Panc1 (cell line): ENCODE results near the gene AUH.

Experiments used
- CTCF ChIP-seq: fragments of 450-650 bp; IDR thresholded peaks from 2 replicates; pipeline ENCODE4 v1.5.1; 2017; ENCODE audit warnings: mild to moderate bottlenecking
- POLR2AphosphoS5 ChIP-seq: IDR thresholded peaks from 2 replicates; pipeline ENCODE4 v1.6.1; 2012; ENCODE audit warnings: mild to moderate bottlenecking, low read depth, low read length, moderate library complexity
- REST ChIP-seq, 2 experiments: IDR thresholded peaks; 2 replicates each; pipeline ENCODE4 v1.6.1; 2011 to 2012; ENCODE audit warnings: low read depth in 2 of 2, control low read depth in 1 of 2, low read length in 1 of 2, mild to moderate bottlenecking in 1 of 2, moderate library complexity in 1 of 2; ENCODE audit not compliant: insufficient read depth in 1 of 2
- SIN3A ChIP-seq: IDR thresholded peaks from 2 replicates; pipeline ENCODE4 v1.6.1; 2012; ENCODE audit warnings: low read depth, mild to moderate bottlenecking, low read length, moderate library complexity, borderline replicate concordance; ENCODE audit not compliant: insufficient read depth
- TCF7L2 ChIP-seq: IDR thresholded peaks from 2 replicates; pipeline ENCODE4 v1.6.1; 2011; ENCODE audit warnings: mild to moderate bottlenecking, low read depth, low read length, inconsistent platforms

- TF ChIP-seq CTCF (no peak), POLR2AphosphoS5 (no peak), SIN3A (no peak), TCF7L2 (no peak), REST (IDR thresholded peaks at IDR 0.05; ENCODE audit: insufficient read depth in 1 of 2, low read depth in 2 of 2, low read length in 1 of 2) (no peak)
These were observed 130.1 kb downstream of the AUH start for GRCh38 chr9:91231619-91232018.
